Vagina (tissue), 2 donors: ENCODE results near the gene RNU1-3. TPM values are rescaled to one million over a fixed set of nuclear protein-coding genes. Genes with fewer than 3 reads are reported as not detected.
"Not testable (repeated sequence)": the region's sequence is repeated elsewhere in the genome, so short reads cannot be mapped to it uniquely, and the experiment has no call there.

Source experiments
- DNase-seq, 2 donors: peaks; one replicate each; pipeline ENCODE4 v3.0.0-alpha.2; 2017; ENCODE audit errors: extremely low spot score in 2 of 2
- H3K27ac ChIP-seq: fragments of 200-600 bp; sonication (generic); one replicate; pipeline ENCODE4 v1.5.1; 2019
- H3K27me3 ChIP-seq: fragments of 200-600 bp; sonication (generic); one replicate; pipeline ENCODE4 v1.5.1; 2019
- H3K36me3 ChIP-seq, 2 donors: fragments of 200-600 bp; sonication (generic); one replicate each; pipeline ENCODE4 v1.5.1; 2017 to 2019
- H3K4me1 ChIP-seq: fragments of 200-600 bp; sonication (generic); one replicate; pipeline ENCODE4 v1.5.1; 2019
- H3K4me3 ChIP-seq, 2 donors: fragments of 200-600 bp; sonication (generic); 1 replicate in 1 of 2; 2 replicates in 1 of 2; pipeline ENCODE4 v1.5.1; 2016 to 2019
- H3K9me3 ChIP-seq: fragments of 200-600 bp; sonication (generic); one replicate; pipeline ENCODE4 v1.5.1; 2019
- intact Hi-C: fragments of 100-400 bp; cut with DNase I; formaldehyde crosslinking; loops from one replicate; pipeline ENCODE4 v1.15.1; 2023
- total RNA-seq: library from RNA; depleted of rRNA; stranded (reverse); fragments of >200 nt; gene quantifications from one replicate; pipeline ENCODE4 v1.2.3, GENCODE V29; 2016

RNU1-3 gene
- total RNA-seq, 1 donor from 2014 or later: 19,908 TPM

DNA sequence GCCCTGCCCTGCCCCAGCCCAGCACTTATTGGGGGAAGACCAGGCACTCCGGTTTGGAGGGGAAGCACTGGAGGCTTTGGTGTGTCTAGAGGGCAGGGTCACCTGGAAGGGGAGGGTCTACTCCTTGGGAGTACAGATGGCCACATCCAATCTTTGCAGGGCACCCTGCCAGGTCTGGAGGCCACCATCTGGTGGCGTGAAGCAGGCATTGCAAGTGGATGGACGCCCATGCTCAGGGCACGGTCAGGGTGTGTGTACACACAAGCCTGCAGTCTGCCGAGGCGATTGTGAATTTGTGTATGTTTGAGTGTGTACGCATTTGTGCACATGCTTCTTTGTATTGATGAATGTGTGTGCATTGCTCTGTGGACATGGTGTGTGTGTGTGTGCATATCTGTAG lies 36.4 kb upstream of the RNU1-3 start:
- H3K27ac ChIP-seq, DNase-seq, intact Hi-C loops, H3K27me3 ChIP-seq, H3K4me3 ChIP-seq, H3K4me1 ChIP-seq, H3K36me3 ChIP-seq, H3K9me3 ChIP-seq: not testable (repeated sequence)

DNA sequence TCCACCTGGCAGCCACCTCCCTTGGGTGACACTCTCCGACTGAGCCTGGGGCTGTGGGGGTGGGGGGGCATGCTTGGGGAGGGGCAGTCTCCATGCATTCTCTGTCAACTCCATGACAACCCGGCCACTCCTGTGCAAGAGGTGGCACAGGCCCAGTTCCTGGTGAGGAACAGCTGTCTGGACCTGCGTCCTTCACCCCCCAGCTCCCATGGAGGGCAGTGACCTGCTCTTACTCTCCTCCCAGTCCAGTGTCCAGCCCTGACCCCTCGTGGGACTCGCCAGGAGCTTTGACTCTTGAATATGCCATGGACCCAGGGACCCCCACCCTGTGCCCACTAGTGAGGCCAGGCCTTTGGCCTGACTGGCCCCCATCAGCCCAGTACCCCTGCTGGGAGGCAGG lies 35.5 kb upstream of the RNU1-3 start:
- H3K4me1 ChIP-seq, H3K27ac ChIP-seq, H3K9me3 ChIP-seq, H3K4me3 ChIP-seq, DNase-seq, intact Hi-C loops, H3K27me3 ChIP-seq, H3K36me3 ChIP-seq: not testable (repeated sequence)

DNA sequence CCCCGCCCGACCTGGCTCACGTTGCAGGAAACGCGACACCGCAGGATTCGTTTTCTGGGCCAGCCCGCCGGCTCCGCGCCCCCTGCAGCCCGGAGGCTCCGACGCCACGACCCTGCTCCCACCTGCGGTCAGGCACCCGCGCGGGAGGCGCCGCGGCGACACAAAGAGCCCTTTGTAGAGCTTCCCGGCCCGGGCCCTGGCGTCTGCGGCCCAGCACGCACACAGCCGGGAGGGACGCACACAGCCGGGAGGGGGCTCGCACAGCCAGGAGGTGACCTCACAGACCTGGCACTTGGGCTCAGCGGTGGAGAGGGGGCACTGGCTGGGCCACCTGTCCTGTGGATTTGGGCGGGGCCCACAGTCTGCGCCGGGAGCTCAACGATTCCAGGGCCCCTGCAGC lies 34.4 kb upstream of the RNU1-3 start:
- H3K27ac ChIP-seq, intact Hi-C loops, H3K36me3 ChIP-seq, H3K27me3 ChIP-seq, DNase-seq, H3K4me1 ChIP-seq, H3K9me3 ChIP-seq, H3K4me3 ChIP-seq: not testable (repeated sequence)

DNA sequence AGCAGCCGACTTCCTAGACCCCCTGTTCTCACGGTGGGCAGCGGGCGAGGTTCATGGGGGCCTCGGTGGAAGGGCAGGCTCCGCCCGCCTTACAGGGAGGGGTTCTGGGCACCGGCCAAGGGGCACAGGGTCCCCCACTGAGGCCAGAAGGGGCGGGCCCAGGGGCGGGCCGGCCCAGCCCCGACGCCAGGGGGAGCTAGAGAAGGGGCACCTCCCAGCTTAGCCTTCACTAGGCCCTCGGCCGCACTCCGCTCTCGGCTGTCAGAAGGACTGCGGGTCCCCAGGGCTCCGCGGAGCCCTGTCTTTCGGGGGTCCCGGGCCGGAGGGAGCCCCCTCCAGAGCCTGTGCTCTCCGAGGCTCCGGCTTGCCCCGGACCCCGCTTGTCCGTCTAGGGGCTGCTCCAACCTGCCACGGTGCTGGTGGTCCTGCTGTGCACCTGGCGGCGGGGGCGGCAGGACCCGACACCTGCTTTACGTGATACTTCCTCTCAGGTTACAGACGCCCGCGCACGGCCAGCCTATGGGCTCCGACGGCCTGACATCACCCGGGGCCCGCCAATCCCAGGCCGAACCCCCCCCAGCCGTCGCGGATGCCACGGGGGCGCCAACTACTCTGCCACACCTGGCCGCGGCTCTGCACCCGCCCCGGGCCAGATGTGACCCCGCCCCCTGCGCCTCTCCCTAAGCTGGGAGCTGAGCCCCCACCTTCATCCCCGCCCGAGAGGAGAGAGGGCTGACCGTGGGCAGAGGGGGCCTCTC lies 33.6 kb upstream of the RNU1-3 start:
- DNase-seq, H3K4me1 ChIP-seq, intact Hi-C loops, H3K9me3 ChIP-seq, H3K27me3 ChIP-seq, H3K27ac ChIP-seq, H3K4me3 ChIP-seq, H3K36me3 ChIP-seq: not testable (repeated sequence)

DNA sequence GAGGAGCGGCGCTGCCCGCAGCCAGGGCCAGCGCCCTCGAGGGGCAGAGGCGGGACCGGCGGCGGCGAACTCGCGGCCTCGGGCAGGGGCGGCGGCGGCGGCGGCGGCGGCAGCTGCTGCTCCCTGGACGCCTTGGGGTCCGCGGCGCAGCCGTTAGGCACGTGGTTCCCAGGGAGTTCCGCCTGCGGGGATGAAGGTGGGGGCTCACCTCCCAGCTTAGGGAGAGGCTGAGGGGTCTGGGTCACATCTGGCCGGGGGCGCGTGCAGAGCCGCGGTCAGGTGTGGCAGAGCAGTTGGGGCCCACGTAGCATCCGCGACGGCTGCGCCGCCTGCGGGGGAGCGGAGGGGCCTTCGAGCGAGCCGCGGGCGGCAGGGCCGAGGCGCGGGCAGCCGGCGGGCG lies 32.7 kb upstream of the RNU1-3 start:
- DNase-seq, H3K9me3 ChIP-seq, H3K27ac ChIP-seq, H3K4me1 ChIP-seq, H3K4me3 ChIP-seq, H3K27me3 ChIP-seq, H3K36me3 ChIP-seq, intact Hi-C loops: not testable (repeated sequence)

DNA sequence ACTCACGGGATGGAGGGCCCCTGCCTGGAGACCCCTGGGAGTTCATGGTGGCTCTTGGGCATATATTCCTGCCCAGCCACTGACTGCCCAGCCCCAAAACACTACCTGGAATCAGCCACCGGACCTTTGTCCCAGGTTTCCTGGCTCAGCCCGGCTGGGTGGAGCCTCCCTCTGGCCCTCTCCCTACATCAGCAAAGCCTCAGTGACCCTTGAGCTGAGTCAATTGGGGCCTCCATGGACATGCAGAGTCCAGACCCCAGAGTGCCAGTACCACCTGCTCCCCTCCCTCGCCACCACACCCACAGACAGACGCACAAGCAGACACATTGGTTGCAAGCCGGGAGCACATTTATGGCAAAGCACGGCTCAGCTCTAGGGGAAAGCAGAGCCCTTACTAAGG lies 30.4 kb upstream of the RNU1-3 start:
- DNase-seq, H3K9me3 ChIP-seq, intact Hi-C loops, H3K27ac ChIP-seq, H3K36me3 ChIP-seq, H3K27me3 ChIP-seq, H3K4me3 ChIP-seq, H3K4me1 ChIP-seq: not testable (repeated sequence)

DNA sequence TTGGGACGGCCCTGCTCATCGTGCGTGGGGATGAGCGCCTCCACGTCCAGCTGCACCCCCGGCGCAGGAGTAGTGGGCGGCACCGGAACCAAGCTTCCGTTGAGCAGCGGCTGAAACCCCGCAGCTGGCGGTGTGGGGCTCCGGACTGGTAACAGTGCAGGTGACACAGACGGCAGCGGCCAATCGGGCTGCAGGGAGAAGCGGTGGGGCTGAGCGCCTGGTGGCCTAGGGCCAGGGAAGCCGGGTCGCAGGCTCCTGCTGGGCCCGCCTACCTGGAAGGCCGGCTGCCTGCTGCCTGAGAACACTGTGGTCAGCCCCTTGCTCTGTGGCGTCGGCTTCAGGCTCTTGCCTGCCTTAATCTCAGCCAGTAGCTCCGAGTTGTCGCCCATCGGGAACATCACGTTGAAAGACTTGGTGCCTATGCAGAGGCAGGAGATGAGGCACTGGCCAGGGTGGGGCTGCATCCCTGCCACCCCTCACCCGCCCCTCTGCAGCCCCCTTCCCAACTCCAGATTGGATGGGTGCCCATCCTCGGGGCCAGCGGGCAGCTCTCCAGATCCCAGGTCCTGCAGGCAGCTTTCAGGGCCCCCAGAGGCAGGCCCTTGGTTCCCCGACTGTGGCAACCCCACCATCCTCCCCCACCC lies 29.9 kb upstream of the RNU1-3 start:
- H3K27me3 ChIP-seq, H3K36me3 ChIP-seq, H3K4me1 ChIP-seq, H3K27ac ChIP-seq, DNase-seq, H3K9me3 ChIP-seq, H3K4me3 ChIP-seq, intact Hi-C loops: not testable (repeated sequence)

DNA sequence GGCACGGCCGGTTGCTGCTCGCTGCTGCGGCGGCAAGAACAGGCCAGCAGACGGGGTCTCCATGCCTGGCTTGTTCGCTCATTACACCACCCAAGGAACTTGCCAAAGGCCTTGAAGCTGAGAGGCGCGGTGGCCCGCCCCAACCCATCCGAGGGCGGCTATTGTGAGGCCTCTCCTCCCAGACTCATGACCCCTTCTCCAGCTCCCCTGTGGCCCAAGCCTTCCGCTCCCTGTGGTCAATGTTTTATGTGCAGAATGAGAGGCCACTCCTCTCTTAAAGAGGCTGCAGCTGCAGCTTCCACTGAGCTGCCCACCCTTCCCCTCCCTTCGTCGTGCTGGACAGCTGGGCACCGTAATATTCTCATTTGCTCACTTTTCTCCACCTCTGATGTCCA lies 27.6 kb upstream of the RNU1-3 start:
- H3K36me3 ChIP-seq, intact Hi-C loops, H3K4me3 ChIP-seq, DNase-seq, H3K4me1 ChIP-seq, H3K27me3 ChIP-seq, H3K27ac ChIP-seq, H3K9me3 ChIP-seq: not testable (repeated sequence)

DNA sequence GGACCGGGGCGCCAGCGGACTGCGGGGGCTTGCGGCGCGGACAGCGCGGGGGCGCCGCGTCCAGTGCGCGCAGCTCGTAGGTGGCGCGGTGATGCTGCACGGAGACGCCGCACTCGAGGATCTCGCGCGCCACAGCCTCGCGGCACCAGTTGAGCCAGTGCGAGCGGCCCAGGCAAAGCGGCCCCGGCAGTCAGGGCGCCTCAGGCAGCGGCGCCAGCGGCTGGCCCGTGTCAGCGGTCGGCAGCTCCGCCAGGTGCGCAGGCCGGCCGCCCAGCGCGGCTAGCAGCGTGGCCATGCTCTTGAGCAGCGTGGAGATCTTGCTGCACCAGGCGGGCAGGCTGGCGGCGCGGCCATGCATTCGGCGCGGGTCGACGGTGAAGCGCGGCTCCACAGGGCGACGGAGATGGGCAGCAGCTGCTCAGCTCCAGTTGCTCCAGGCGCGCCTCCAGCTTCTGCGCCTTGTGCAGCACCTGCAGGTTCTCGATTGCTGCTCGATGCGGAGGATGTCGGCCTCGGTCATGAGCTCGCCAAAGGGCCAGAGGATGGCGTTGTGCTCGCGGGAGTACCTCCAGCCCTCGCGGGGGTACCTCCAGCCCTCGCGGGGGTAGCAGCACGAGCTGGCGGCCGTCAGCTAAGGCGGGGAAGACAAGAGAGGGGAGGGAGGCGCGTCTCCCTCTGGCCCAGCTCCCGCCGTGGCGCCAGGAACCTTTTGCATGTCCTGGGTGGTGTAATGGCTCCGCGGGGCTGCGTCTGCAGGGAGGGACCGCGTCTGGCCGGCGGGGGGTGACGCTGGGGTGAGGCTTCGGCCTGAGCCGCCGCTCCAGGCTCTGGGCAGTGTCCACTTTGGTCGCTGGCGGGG lies 26.9 kb upstream of the RNU1-3 start:
- H3K27ac ChIP-seq, H3K4me3 ChIP-seq, H3K4me1 ChIP-seq, DNase-seq, H3K36me3 ChIP-seq, intact Hi-C loops, H3K27me3 ChIP-seq, H3K9me3 ChIP-seq: not testable (repeated sequence)

DNA sequence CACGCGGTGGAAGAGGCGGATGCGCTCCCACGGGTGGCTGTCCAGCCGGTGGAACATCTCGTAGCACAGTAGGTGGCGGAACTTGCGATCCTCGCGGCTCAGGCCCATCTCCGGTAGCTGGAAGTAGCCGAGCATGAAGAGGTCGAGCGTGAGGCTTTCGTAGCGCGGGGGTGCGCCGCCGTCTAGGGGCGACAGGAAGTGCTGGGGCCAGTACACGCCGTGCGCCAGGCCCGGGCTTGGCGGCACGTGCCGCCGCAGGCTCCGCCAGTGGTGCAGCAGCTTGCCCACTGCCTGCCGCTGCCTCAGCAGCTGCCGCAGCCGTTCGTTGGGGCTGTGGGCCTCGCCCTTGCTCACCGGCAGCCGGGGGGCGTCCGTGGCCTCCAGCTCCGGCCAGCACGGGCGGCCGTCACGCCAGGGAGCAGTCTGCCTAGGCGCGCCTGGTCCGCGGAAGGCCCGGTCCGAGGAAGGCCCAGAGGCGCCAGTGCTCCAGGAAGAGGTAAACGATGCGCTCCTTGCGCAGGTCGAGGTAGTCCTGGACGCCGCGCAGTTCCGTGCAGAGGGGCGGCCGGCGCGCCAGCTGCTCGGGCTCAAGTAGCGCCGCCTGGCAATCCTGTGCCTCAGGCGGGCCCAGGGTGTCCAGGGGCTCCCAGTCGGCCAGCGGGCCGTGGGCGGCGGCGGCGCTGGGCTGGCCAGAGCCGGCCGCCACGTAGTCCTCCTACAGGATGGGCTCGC lies 26.1 kb upstream of the RNU1-3 start:
- intact Hi-C loops, H3K27me3 ChIP-seq, H3K4me1 ChIP-seq, DNase-seq, H3K4me3 ChIP-seq, H3K27ac ChIP-seq, H3K9me3 ChIP-seq, H3K36me3 ChIP-seq: not testable (repeated sequence)

DNA sequence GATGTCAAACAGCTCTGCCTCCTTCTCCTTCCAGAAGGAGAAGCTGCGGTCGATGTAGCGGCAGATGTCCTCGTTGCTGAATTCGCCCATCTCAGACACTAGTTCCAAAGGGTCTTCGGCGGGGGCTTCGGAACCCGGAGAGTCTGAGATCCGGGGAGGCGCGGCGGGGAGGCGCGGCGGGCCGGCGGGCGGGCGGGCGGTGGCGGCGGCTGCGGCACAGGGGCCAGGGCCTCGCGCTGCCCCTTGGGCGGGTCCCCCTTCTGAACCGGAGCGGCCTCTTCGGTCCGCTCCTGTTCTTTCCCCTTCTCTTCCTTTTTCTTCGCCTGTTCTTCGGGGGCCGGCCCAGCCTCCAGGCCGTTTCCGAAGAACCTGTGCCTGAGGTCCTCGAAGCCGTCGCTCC lies 25.5 kb upstream of the RNU1-3 start:
- DNase-seq, H3K4me3 ChIP-seq, H3K9me3 ChIP-seq, H3K27me3 ChIP-seq, intact Hi-C loops, H3K36me3 ChIP-seq, H3K27ac ChIP-seq, H3K4me1 ChIP-seq: not testable (repeated sequence)

DNA sequence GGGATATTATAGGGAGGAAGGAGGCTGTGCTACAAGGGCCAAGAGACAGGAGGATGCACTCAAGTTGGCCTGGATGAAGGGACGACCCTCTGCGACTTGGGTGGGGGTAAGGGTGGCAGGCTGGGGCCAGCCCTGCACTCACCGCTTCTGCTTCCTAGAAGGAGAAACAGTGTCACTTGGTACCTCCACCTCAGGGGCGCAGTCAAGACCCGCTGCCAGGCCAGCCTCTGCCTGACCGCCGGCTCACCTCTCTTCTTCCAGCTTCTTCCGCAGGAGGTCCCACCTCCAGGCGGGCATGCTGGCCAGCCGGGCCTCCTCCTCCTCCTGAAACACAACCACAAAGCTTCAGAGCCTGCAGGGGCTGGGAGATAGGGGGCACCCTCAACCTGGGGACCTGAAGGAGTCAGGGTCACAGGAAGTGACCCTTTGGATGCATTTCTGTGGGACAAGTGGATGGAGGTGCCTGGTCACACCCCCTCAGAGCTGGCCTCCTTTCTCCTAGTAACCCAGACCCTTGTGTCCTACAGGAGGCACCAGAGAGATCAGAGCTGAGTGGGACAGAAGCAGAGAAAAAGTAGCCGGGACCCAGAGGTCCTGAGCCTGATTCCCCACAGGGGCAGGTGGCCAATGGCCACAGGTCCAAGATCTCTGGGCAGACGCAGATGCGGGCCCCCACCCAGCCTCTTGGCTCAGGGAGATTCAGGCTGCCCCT lies 24.4 kb upstream of the RNU1-3 start:
- H3K27ac ChIP-seq, H3K36me3 ChIP-seq, H3K4me1 ChIP-seq, H3K9me3 ChIP-seq, H3K4me3 ChIP-seq, H3K27me3 ChIP-seq, DNase-seq, intact Hi-C loops: not testable (repeated sequence)
